Liver (tissue), 9 donors: ENCODE data around the gene MAML3. TPM values are rescaled to one million over a fixed set of nuclear protein-coding genes. Genes with fewer than 3 reads are reported as not detected.

Experiments used
- DNase-seq: peaks from one replicate; pipeline ENCODE4 v3.0.0-alpha.2; 2017; ENCODE audit warnings: low spot score
- H3K27ac ChIP-seq, 2 donors: one replicate each; pipeline ENCODE4 v1.7.0; 2013; ENCODE audit warnings: inconsistent platforms in 2 of 2, low read length in 2 of 2, control low read depth in 1 of 2, low read depth in 1 of 2, mild to moderate bottlenecking in 1 of 2
- H3K27me3 ChIP-seq, 4 donors: one replicate each; pipeline versions ENCODE4 v1.6.1 to v1.7.0; 2013; ENCODE audit warnings: low read length in 3 of 4, inconsistent platforms in 1 of 4, mild to moderate bottlenecking in 1 of 4, moderate library complexity in 1 of 4; ENCODE audit not compliant: control insufficient read depth in 4 of 4, insufficient read depth in 4 of 4
- H3K36me3 ChIP-seq, 4 donors: one replicate each; pipeline versions ENCODE4 v1.6.1 to v1.7.0; 2013; ENCODE audit warnings: low read length in 3 of 4, mild to moderate bottlenecking in 3 of 4, low read depth in 1 of 4, moderate library complexity in 1 of 4; ENCODE audit not compliant: control insufficient read depth in 4 of 4, insufficient read depth in 3 of 4
- H3K4me1 ChIP-seq, 4 donors: one replicate each; pipeline versions ENCODE4 v1.6.1 to v1.7.0; 2013; ENCODE audit warnings: low read length in 3 of 4, mild to moderate bottlenecking in 3 of 4, moderate library complexity in 1 of 4; ENCODE audit not compliant: control insufficient read depth in 4 of 4, insufficient read depth in 4 of 4
- H3K4me3 ChIP-seq, 3 donors: one replicate each; pipeline versions ENCODE4 v1.6.1 to v1.7.0; 2013; ENCODE audit warnings: low read length in 3 of 3, control low read depth in 1 of 3, low read depth in 1 of 3, mild to moderate bottlenecking in 1 of 3
- H3K9ac ChIP-seq, 2 donors: one replicate each; pipeline ENCODE4 v1.7.0; 2013; ENCODE audit warnings: low read length in 2 of 2, mild to moderate bottlenecking in 2 of 2, moderate library complexity in 2 of 2, control low read depth in 1 of 2, low read depth in 1 of 2
- H3K9me3 ChIP-seq, 4 donors: one replicate each; pipeline versions ENCODE4 v1.6.1 to v1.7.0; 2013; ENCODE audit warnings: low read length in 3 of 4; ENCODE audit not compliant: control insufficient read depth in 4 of 4
- EGR1 ChIP-seq, 2 donors: IDR thresholded peaks; 2 replicates each; pipeline ENCODE4 v1.6.1; 2016 to 2018; ENCODE audit warnings: antibody characterized with exemption in 2 of 2, low read depth in 2 of 2
- FOXA1 ChIP-seq: IDR thresholded peaks from 2 replicates; pipeline ENCODE4 v1.6.1; 2016; ENCODE audit warnings: antibody characterized with exemption
- GABPA ChIP-seq, 2 donors: IDR thresholded peaks in 1 of 2; conservative IDR thresholded peaks in 1 of 2; 2 replicates each; pipeline ENCODE4 v1.6.1; 2016; ENCODE audit warnings: antibody characterized with exemption in 2 of 2, mild to moderate bottlenecking in 1 of 2, moderate library complexity in 1 of 2
- HNF4A ChIP-seq, 2 donors: conservative IDR thresholded peaks; 2 replicates each; pipeline ENCODE4 v1.6.1; 2016; ENCODE audit warnings: antibody characterized with exemption in 2 of 2, mild to moderate bottlenecking in 2 of 2
- HNF4G ChIP-seq: IDR thresholded peaks from 2 replicates; pipeline ENCODE4 v1.6.1; 2016; ENCODE audit warnings: antibody characterized with exemption
- JUND ChIP-seq, 2 donors: IDR thresholded peaks; 2 replicates each; pipeline ENCODE4 v1.6.1; 2016; ENCODE audit warnings: antibody characterized with exemption in 2 of 2
- NR2F2 ChIP-seq: IDR thresholded peaks from 2 replicates; pipeline ENCODE4 v1.6.1; 2016; ENCODE audit warnings: antibody characterized with exemption
- RXRA ChIP-seq, 2 donors: IDR thresholded peaks; 2 replicates each; pipeline ENCODE4 v1.6.1; 2017 to 2018; ENCODE audit warnings: antibody characterized with exemption in 2 of 2, mild to moderate bottlenecking in 1 of 2
- SP1 ChIP-seq: IDR thresholded peaks from 2 replicates; pipeline ENCODE4 v1.6.1; 2018; ENCODE audit warnings: antibody characterized with exemption, mild to moderate bottlenecking
- TAF1 ChIP-seq: conservative IDR thresholded peaks from 2 replicates; pipeline ENCODE4 v1.6.1; 2016; ENCODE audit warnings: antibody characterized with exemption, mild to moderate bottlenecking
- YY1 ChIP-seq: IDR thresholded peaks from 2 replicates; pipeline ENCODE4 v1.6.1; 2016; ENCODE audit warnings: antibody characterized with exemption, mild to moderate bottlenecking
- ZBTB33 ChIP-seq: IDR thresholded peaks from 2 replicates; pipeline ENCODE4 v1.6.1; 2016; ENCODE audit warnings: antibody characterized with exemption
- WGBS: extraction: QIAGEN DNeasy Blood & Tissue Kit; methylation state at CpG from one replicate; pipeline ENCODE4 v1.1.7; 2013; 5-methylcytosine and 5-hydroxymethylcytosine counted together
- polyA plus RNA-seq, 2 donors: library from polyadenylated mRNA; stranded (reverse) in 1 of 2; unstranded in 1 of 2; fragments of 200-250 nt in 1 of 2; fragments of >200 nt in 1 of 2; fragmentation: Nextera tagmentation in 1 of 2; extraction: Ambion mirVana in 1 of 2; gene quantifications; one replicate each; pipeline versions ENCODE4 v1.2.1 to v1.2.3, GENCODE V29; 2013 to 2015
- total RNA-seq, 2 donors: library from RNA; depleted of rRNA; stranded (reverse); fragments of >200 nt; gene quantifications; one replicate each; pipeline ENCODE4 v1.2.3, GENCODE V29; 2014
- TF ChIP-seq, protein P1 (sequence below): IDR thresholded peaks from 2 replicates; pipeline ENCODE4 v1.6.1; 2016; ENCODE audit warnings: antibody characterized with exemption, mild to moderate bottlenecking
- donor health status: healthy.
- donor health status: healthy.
- donor health status: healthy.
- donor health status: healthy.
- donor health status: healthy.

Gene MAML3
- total and polyA plus RNA-seq, 4 donors, result 1.3 to 4.3 (median 2.7) TPM

GRCh38 chr4:140042634-140043033, 111.3 kb downstream of the MAML3 start:
- H3K27ac ChIP-seq, result no peak overlapping the region

GRCh38 chr4:140038031-140038533, 115.9 kb downstream of the MAML3 start:
- 70% methylated on average over 3 of the region's 3 CpGs for WGBS
- Histone ChIP-seq H3K9me3 (no peaks in the 10 kb centered on the region), H3K27ac (no peak overlapping the region), H3K9ac (no peak overlapping the region), H3K4me1 (peaks cover 0 to 2% (median 0%) of the 10 kb centered on the region in 4 donors), H3K36me3 (no peaks in the 10 kb centered on the region), H3K4me3 (no peak overlapping the region), H3K27me3 (no peaks in the 10 kb centered on the region)
- no peak for DNase-seq
- TF ChIP-seq NR2F2 (no peak), HNF4G (no peak), SP1 (no peak), TAF1 (no peak), ZBTB33 (no peak)
- TF ChIP-seq, protein P1, sequence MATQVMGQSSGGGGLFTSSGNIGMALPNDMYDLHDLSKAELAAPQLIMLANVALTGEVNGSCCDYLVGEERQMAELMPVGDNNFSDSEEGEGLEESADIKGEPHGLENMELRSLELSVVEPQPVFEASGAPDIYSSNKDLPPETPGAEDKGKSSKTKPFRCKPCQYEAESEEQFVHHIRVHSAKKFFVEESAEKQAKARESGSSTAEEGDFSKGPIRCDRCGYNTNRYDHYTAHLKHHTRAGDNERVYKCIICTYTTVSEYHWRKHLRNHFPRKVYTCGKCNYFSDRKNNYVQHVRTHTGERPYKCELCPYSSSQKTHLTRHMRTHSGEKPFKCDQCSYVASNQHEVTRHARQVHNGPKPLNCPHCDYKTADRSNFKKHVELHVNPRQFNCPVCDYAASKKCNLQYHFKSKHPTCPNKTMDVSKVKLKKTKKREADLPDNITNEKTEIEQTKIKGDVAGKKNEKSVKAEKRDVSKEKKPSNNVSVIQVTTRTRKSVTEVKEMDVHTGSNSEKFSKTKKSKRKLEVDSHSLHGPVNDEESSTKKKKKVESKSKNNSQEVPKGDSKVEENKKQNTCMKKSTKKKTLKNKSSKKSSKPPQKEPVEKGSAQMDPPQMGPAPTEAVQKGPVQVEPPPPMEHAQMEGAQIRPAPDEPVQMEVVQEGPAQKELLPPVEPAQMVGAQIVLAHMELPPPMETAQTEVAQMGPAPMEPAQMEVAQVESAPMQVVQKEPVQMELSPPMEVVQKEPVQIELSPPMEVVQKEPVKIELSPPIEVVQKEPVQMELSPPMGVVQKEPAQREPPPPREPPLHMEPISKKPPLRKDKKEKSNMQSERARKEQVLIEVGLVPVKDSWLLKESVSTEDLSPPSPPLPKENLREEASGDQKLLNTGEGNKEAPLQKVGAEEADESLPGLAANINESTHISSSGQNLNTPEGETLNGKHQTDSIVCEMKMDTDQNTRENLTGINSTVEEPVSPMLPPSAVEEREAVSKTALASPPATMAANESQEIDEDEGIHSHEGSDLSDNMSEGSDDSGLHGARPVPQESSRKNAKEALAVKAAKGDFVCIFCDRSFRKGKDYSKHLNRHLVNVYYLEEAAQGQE, result no peak

More at GRCh38 chr4:140042634-140043033, 111.3 kb downstream of the MAML3 start:
- 71% methylated on average over 4 of the region's 4 CpGs for WGBS
- Histone ChIP-seq H3K9me3 (no peaks in the 10 kb centered on the region), H3K4me3 (no peak overlapping the region), H3K36me3 (no peaks in the 10 kb centered on the region), H3K9ac (no peak overlapping the region), H3K4me1 (peaks cover 0 to 7% (median 4%) of the 10 kb centered on the region in 4 donors), H3K27me3 (no peaks in the 10 kb centered on the region)
- no peak for DNase-seq
- TF ChIP-seq JUND (IDR thresholded peaks at IDR 0.05), result no peak
- no peak for TF ChIP-seq HNF4A (conservative IDR thresholded peaks at IDR 0.05)

- Histone ChIP-seq H3K9me3 (no peaks in the 10 kb centered on the region), H3K9ac (no peak overlapping the region), H3K27me3 (no peaks in the 10 kb centered on the region), H3K4me1 (peaks cover 0 to 2% (median 0%) of the 10 kb centered on the region in 4 donors), H3K4me3 (no peak overlapping the region), H3K27ac (no peak overlapping the region), H3K36me3 (no peaks in the 10 kb centered on the region)
- no peak for DNase-seq
- WGBS, result 91% methylated on average over 6 of the region's 6 CpGs
- TF ChIP-seq GABPA (IDR thresholded peaks at IDR 0.05 in 1 of 2, conservative IDR thresholded peaks at IDR 0.05 in 1 of 2) (no peak), HNF4A (conservative IDR thresholded peaks at IDR 0.05) (no peak), JUND (IDR thresholded peaks at IDR 0.05) (no peak), YY1 (no peak), ZBTB33 (no peak), FOXA1 (no peak), EGR1 (IDR thresholded peaks at IDR 0.05; ENCODE audit: low read depth in 2 of 2) (no peak), RXRA (IDR thresholded peaks at IDR 0.05) (no peak), HNF4G (no peak)
- TF ChIP-seq, protein P1, result no peak
These were observed 116.5 kb downstream of the MAML3 start for GRCh38 chr4:140037353-140038030.
